DND-41 (cell line): ENCODE data around the gene SORBS1.

ENCODE experiments used
- ATAC-seq: fragments of 200-7000 bp; cut with Tn5 transposase; 3 replicates; pipeline ENCODE4 v1.9.1; 2021; ENCODE audit warnings: low read depth; ENCODE audit not compliant: insufficient read depth
- DNase-seq: peaks from one replicate; pipeline ENCODE4 v3.0.0-alpha.2; 2020
- H2AFZ ChIP-seq: 2 replicates; pipeline ENCODE4 v1.6.0; 2012; ENCODE audit warnings: low read depth, low read length
- H3K27ac ChIP-seq: 2 replicates; pipeline ENCODE4 v1.5.1; 2012; ENCODE audit warnings: low read length, inconsistent platforms
- H3K27me3 ChIP-seq: fragments of 200-600 bp; sonication (generic); 2 replicates; pipeline ENCODE4 v1.6.0; 2012; ENCODE audit warnings: low read length, mild to moderate bottlenecking, inconsistent platforms; ENCODE audit not compliant: insufficient read depth, poor library complexity
- H3K36me3 ChIP-seq: 2 replicates; pipeline ENCODE4 v1.5.1; 2012; ENCODE audit warnings: low read length, inconsistent platforms; ENCODE audit not compliant: insufficient read depth
- H3K4me1 ChIP-seq: 2 replicates; pipeline ENCODE4 v1.5.1; 2012; ENCODE audit warnings: mild to moderate bottlenecking, low read length; ENCODE audit not compliant: insufficient read depth
- H3K4me2 ChIP-seq: 2 replicates; pipeline ENCODE4 v1.6.0; 2012; ENCODE audit warnings: mild to moderate bottlenecking, moderate library complexity, low read length, inconsistent platforms; ENCODE audit not compliant: insufficient read depth
- H3K4me3 ChIP-seq, 2 experiments: fragments of 200-600 bp in 1 of 2; shearing (Covaris generic) in 1 of 2; 2 replicates each; pipeline ENCODE4 v1.5.1; 2012 to 2016; ENCODE audit warnings: inconsistent platforms in 2 of 2, low read length in 2 of 2, mild to moderate bottlenecking in 2 of 2, low read depth in 1 of 2, moderate library complexity in 1 of 2
- H3K79me2 ChIP-seq: 2 replicates; pipeline ENCODE4 v1.6.0; 2012; ENCODE audit warnings: low read length, inconsistent platforms; ENCODE audit not compliant: insufficient read depth
- H3K9ac ChIP-seq: 2 replicates; pipeline ENCODE4 v1.6.0; 2012; ENCODE audit warnings: low read depth, mild to moderate bottlenecking, inconsistent platforms, low read length, moderate library complexity
- H3K9me3 ChIP-seq: 2 replicates; pipeline ENCODE4 v1.5.1; 2012; ENCODE audit warnings: low read length, moderate library complexity, mild to moderate bottlenecking, inconsistent platforms; ENCODE audit not compliant: insufficient read depth, severe bottlenecking
- H4K20me1 ChIP-seq: 2 replicates; pipeline ENCODE4 v1.6.0; 2012; ENCODE audit warnings: low read length; ENCODE audit not compliant: insufficient read depth
- CTCF ChIP-seq: IDR thresholded peaks from 2 replicates; pipeline ENCODE4 v1.5.1; 2012; ENCODE audit warnings: borderline replicate concordance, low read length, moderate library complexity, mild to moderate bottlenecking; ENCODE audit not compliant: poor library complexity, severe bottlenecking; ENCODE audit errors: extremely low read depth
- EZH2 ChIP-seq: IDR thresholded peaks from 3 replicates; pipeline ENCODE4 v1.6.1; 2012; ENCODE audit warnings: borderline replicate concordance, low read depth, mild to moderate bottlenecking, moderate library complexity, low read length, inconsistent platforms; ENCODE audit not compliant: severe bottlenecking

SORBS1 gene

DNA sequence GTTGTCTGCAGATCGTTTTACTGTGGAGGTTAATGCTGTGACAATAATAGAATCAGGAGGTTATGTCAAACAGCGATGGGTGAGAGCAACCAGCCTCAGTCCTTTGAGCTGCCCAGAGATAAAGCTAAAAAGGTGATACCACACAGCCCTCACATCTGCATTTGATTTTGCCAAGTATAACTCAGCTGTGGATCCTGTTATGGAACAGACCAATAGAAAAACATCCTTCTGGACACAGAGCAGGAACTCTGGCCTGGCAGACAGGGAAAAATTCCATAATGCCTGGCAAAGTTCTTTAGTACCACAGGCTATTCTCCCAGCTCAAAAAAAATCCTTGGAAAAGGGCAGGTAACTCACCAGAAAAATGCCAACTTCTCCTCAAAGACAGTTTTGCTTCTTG is 183.2 kb downstream of the SORBS1 start:
- no peaks in the 10 kb centered on the region for H4K20me1 ChIP-seq
- H3K79me2 ChIP-seq: no peaks in the 10 kb centered on the region
- H2AFZ ChIP-seq: no peak overlapping the region
- ATAC-seq (no peak), DNase-seq (no peak)
- peaks cover 17% of the 10 kb centered on the region for H3K27me3 ChIP-seq
- H3K27ac ChIP-seq: no peak overlapping the region
- no peaks in the 10 kb centered on the region for H3K36me3 ChIP-seq
- TF ChIP-seq CTCF: no peak
- no peak for TF ChIP-seq EZH2
- no peaks in the 10 kb centered on the region for H3K4me1 ChIP-seq
- H3K9ac ChIP-seq: no peak overlapping the region
- no peak overlapping the region for H3K4me2 ChIP-seq
- no peak overlapping the region for H3K4me3 ChIP-seq
- H3K9me3 ChIP-seq: no peaks in the 10 kb centered on the region

- H3K9ac ChIP-seq: no peak overlapping the region
- peaks cover 17% of the 10 kb centered on the region for H3K27me3 ChIP-seq
- ATAC-seq (no peak), DNase-seq (no peak)
- no peak overlapping the region for H2AFZ ChIP-seq
- TF ChIP-seq CTCF: no peak
- TF ChIP-seq EZH2: no peak
- no peak overlapping the region for H3K4me2 ChIP-seq
- H3K4me1 ChIP-seq: no peaks in the 10 kb centered on the region
- no peaks in the 10 kb centered on the region for H4K20me1 ChIP-seq
- no peak overlapping the region for H3K27ac ChIP-seq
- H3K4me3 ChIP-seq: no peak overlapping the region
- H3K79me2 ChIP-seq: no peaks in the 10 kb centered on the region
- H3K9me3 ChIP-seq: no peaks in the 10 kb centered on the region
- no peaks in the 10 kb centered on the region for H3K36me3 ChIP-seq
Observed at GRCh38 chr10:95375418-95375817, 185.8 kb downstream of the SORBS1 start.

DNA sequence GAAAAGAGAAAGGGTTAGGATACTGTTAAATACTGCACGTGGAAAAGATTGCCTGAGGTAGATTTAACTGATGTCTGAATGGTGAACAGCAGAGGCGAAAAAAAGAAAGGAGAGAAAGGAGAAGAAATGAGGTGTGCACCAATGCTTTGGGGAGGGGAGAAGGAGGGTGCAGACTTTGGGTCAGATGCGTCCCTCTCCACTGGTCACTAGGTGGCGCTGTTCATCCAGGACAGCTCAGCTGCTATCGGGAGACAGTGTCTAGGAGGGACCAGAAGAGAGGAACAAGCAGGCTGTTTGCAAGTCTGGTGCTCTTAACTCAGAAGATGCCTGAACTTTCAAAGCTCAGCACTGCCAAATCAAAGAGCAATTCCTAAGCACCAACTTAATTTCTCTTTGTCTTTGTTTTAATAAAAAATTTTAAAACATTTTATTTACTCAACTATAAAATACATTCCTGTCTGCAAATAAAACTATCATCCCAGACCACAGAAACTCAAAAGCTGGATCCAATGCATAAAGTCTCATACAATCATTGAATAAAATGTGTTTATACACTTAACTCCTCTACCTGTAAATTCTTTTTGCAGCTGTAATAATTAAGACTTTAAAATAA is 186.5 kb downstream of the SORBS1 start:
- Histone ChIP-seq H3K79me2 (no peaks in the 10 kb centered on the region), H3K4me1 (no peaks in the 10 kb centered on the region), H3K4me2 (no peak overlapping the region), H3K27ac (no peak overlapping the region), H3K27me3 (peaks cover 15% of the 10 kb centered on the region), H3K4me3 (no peak overlapping the region), H2AFZ (no peak overlapping the region), H3K36me3 (no peaks in the 10 kb centered on the region), H3K9ac (no peak overlapping the region), H3K9me3 (no peaks in the 10 kb centered on the region), H4K20me1 (no peaks in the 10 kb centered on the region)
- ATAC-seq: peak; percentile 93
- DNase-seq: peak; percentile 62
- TF ChIP-seq CTCF (peak; percentile 92), EZH2 (no peak)

GRCh38 chr10:95373660-95374059 is 187.5 kb downstream of the SORBS1 start:
- ATAC-seq: no peak
- Histone ChIP-seq H3K79me2 (no peaks in the 10 kb centered on the region), H2AFZ (no peak overlapping the region), H3K9me3 (no peaks in the 10 kb centered on the region), H3K4me3 (no peak overlapping the region), H3K36me3 (no peaks in the 10 kb centered on the region), H4K20me1 (no peaks in the 10 kb centered on the region), H3K27me3 (peaks cover 12% of the 10 kb centered on the region), H3K4me1 (no peaks in the 10 kb centered on the region), H3K27ac (no peak overlapping the region), H3K9ac (no peak overlapping the region), H3K4me2 (no peak overlapping the region)
- DNase-seq: no peak
- TF ChIP-seq CTCF (no peak), EZH2 (no peak)
